ENCODE data around the gene SLC35B1.

The SLC35B1 gene

DNA sequence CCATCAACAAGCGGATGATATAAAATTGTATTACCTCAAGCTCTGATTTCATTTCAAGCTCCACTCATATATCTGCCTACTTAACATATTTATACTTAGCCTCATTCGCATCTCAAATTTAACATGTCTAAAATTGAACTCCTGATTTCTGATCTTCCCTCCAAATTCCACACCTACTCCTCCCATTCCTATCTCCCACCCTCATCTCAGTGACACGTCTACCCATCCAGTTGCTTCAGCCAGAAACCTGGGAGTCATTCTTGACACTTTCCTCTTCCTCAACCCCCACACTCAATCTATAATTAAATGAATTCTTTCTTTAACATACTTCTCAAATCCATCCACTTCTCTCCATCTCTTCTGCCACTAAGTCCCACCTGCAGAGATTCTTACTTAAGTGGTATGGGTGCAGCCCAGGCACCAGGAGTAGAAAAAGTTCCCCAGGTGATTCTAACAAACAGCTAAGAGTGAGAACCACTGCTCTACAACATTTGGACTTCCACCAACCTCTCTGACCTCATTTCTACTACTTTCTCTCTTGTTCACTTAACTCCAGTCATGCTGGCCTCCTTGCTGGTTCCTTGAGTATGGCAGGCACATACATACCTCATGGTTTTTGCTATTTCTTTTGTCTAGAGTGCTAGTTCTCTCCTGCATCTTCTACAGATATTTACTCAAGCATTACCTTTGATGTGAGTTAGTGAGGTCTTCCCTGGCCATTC lies 47.9 kb downstream of the SLC35B1 start:
- no peak overlapping the region for H2AFZ ChIP-seq (ENCODE audit: low read length)
- H3K27ac ChIP-seq (ENCODE audit: low read depth, low read length, poor library complexity, severe bottlenecking) = no peak overlapping the region
- H4K20me1 ChIP-seq (ENCODE audit: insufficient read depth, low read length) = no peaks in the 10 kb centered on the region
- H3K4me1 ChIP-seq (ENCODE audit: insufficient read depth, low read length, severe bottlenecking) = peaks cover 3% of the 10 kb centered on the region
- H3K79me2 ChIP-seq (ENCODE audit: insufficient read depth, low read length) = peaks cover 29% of the 10 kb centered on the region
- no peaks in the 10 kb centered on the region for H3K9me3 ChIP-seq (ENCODE audit: low read length)
- no peak overlapping the region for H3K4me2 ChIP-seq (ENCODE audit: low read length)
- no peaks in the 10 kb centered on the region for H3F3A ChIP-seq (ENCODE audit: insufficient read depth, low read length)
- no peaks in the 10 kb centered on the region for H3K9me2 ChIP-seq (ENCODE audit: low read depth, low read length)
- H3K4me3 ChIP-seq (ENCODE audit: low read depth, low read length, poor library complexity, severe bottlenecking) = no peak overlapping the region
- no peak overlapping the region for H3K9ac ChIP-seq (ENCODE audit: low read length)
- TF ChIP-seq EZH2 (IDR thresholded peaks at IDR 0.05; ENCODE audit: borderline replicate concordance, low read length) = no peak
- TF ChIP-seq, protein P1, sequence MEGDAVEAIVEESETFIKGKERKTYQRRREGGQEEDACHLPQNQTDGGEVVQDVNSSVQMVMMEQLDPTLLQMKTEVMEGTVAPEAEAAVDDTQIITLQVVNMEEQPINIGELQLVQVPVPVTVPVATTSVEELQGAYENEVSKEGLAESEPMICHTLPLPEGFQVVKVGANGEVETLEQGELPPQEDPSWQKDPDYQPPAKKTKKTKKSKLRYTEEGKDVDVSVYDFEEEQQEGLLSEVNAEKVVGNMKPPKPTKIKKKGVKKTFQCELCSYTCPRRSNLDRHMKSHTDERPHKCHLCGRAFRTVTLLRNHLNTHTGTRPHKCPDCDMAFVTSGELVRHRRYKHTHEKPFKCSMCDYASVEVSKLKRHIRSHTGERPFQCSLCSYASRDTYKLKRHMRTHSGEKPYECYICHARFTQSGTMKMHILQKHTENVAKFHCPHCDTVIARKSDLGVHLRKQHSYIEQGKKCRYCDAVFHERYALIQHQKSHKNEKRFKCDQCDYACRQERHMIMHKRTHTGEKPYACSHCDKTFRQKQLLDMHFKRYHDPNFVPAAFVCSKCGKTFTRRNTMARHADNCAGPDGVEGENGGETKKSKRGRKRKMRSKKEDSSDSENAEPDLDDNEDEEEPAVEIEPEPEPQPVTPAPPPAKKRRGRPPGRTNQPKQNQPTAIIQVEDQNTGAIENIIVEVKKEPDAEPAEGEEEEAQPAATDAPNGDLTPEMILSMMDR (IDR thresholded peaks at IDR 0.05; ENCODE audit: low read length) = no peak
- peaks cover 9% of the 10 kb centered on the region; the same call in 1 of the 2 replicates for H3K36me3 ChIP-seq (ENCODE audit: insufficient read depth, low read length)
- H3K27me3 ChIP-seq (ENCODE audit: insufficient read depth, low read length) = no peaks in the 10 kb centered on the region

DNA sequence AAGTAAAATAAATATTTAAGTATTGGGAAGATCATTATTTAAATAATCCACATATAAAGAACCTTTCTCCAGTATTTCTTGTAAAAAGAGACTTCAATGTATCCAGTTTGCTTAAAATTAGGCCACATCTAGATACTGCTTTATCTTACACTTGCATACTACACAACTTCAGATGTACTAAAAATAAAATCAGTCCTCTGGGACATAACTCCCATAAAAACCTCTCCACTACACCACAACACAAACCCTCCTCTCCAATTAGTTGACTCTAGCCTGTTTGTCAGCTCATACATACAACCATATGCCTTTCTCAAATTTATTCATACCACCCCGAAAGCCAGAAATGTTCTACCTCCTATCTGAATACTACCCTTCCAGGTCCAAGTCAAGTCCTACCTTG lies 51.5 kb downstream of the SLC35B1 start:
- H3K9me2 ChIP-seq (ENCODE audit: low read depth, low read length) = no peaks in the 10 kb centered on the region
- H3K4me3 ChIP-seq (ENCODE audit: low read depth, low read length, poor library complexity, severe bottlenecking) = no peak overlapping the region
- no peak overlapping the region for H2AFZ ChIP-seq (ENCODE audit: low read length)
- H3F3A ChIP-seq (ENCODE audit: insufficient read depth, low read length) = no peaks in the 10 kb centered on the region
- H3K9ac ChIP-seq (ENCODE audit: low read length) = no peak overlapping the region
- peaks cover 49% of the 10 kb centered on the region for H3K79me2 ChIP-seq (ENCODE audit: insufficient read depth, low read length)
- peaks cover 4% of the 10 kb centered on the region; the same call in 1 of the 2 replicates for H3K36me3 ChIP-seq (ENCODE audit: insufficient read depth, low read length)
- H3K27ac ChIP-seq (ENCODE audit: low read depth, low read length, poor library complexity, severe bottlenecking) = no peak overlapping the region
- peaks cover under 1% of the 10 kb centered on the region for H3K4me1 ChIP-seq (ENCODE audit: insufficient read depth, low read length, severe bottlenecking)
- H4K20me1 ChIP-seq (ENCODE audit: insufficient read depth, low read length) = no peaks in the 10 kb centered on the region
- H3K9me3 ChIP-seq (ENCODE audit: low read length) = no peaks in the 10 kb centered on the region
- no peaks in the 10 kb centered on the region for H3K27me3 ChIP-seq (ENCODE audit: insufficient read depth, low read length)
- TF ChIP-seq, protein P1 (IDR thresholded peaks at IDR 0.05; ENCODE audit: low read length) = no peak
- TF ChIP-seq EZH2 (IDR thresholded peaks at IDR 0.05; ENCODE audit: borderline replicate concordance, low read length) = no peak
- H3K4me2 ChIP-seq (ENCODE audit: low read length) = no peak overlapping the region
